Spinal cord (tissue), 10 donors: ENCODE results near the gene ZNF536. TPM values are rescaled to one million over a fixed set of nuclear protein-coding genes. Genes with fewer than 3 reads are reported as not detected.
"Not testable (repeated sequence)": the region's sequence is repeated elsewhere in the genome, so short reads cannot be mapped to it uniquely, and the experiment has no call there.

Experiments
- DNase-seq, 6 donors: peaks; one replicate each; pipeline versions ENCODE4 v3.0.0 to v3.0.0-alpha.2; 2013 to 2015; ENCODE audit warnings: low spot score in 6 of 6, low read depth in 4 of 6
- H3K27ac ChIP-seq: one replicate; pipeline ENCODE4 v1.5.1; 2013; ENCODE audit warnings: low read depth, low read length, control low read depth
- H3K27me3 ChIP-seq: one replicate; pipeline ENCODE4 v1.6.1; 2013; ENCODE audit warnings: low read length; ENCODE audit not compliant: control insufficient read depth, insufficient read depth
- H3K36me3 ChIP-seq: one replicate; pipeline ENCODE4 v1.6.1; 2013; ENCODE audit warnings: low read length; ENCODE audit not compliant: control insufficient read depth, insufficient read depth
- H3K4me1 ChIP-seq: one replicate; pipeline ENCODE4 v1.6.1; 2013; ENCODE audit warnings: low read length; ENCODE audit not compliant: control insufficient read depth, insufficient read depth
- H3K4me3 ChIP-seq: one replicate; pipeline ENCODE4 v1.5.1; 2013; ENCODE audit warnings: low read depth, low read length, control low read depth
- H3K9me3 ChIP-seq: one replicate; pipeline ENCODE4 v1.6.1; 2013; ENCODE audit warnings: low read length; ENCODE audit not compliant: control insufficient read depth, insufficient read depth
- WGBS: methylation state at CpG from one replicate; pipeline ENCODE4 v1.1.5; 2013; ENCODE audit warnings: missing lambda C conversion rate; ENCODE audit not compliant: insufficient coverage; 5-methylcytosine and 5-hydroxymethylcytosine counted together
- polyA plus RNA-seq, 2 donors: library from polyadenylated mRNA; unstranded; fragments of 120-200 nt; gene quantifications; one replicate each; pipeline ENCODE4 v1.2.1, GENCODE V29; 2013; ENCODE audit not compliant: insufficient read length in 2 of 2
- total RNA-seq, 2 donors: library from RNA; depleted of rRNA in 1 of 2; stranded (reverse); fragments of 120-200 nt in 1 of 2; fragments of >200 nt in 1 of 2; gene quantifications; one replicate each; pipeline versions ENCODE4 v1.2.3 to v1.2.4, GENCODE V29; 2013 to 2014
- donor health status: healthy.

The ZNF536 gene
- total and polyA plus RNA-seq, 4 donors: 26.2 to 41.1 (median 28.9) TPM

GRCh38 chr19:30403203-30403985 is 31.2 kb downstream of the ZNF536 start:
- peak overlapping the region; percentile 47 for H3K27ac ChIP-seq
- H3K36me3 ChIP-seq: no peaks in the 10 kb centered on the region
- peaks cover 7% of the 10 kb centered on the region for H3K4me1 ChIP-seq
- DNase-seq: peak in 2 of 6 donors; percentile 20 to 27
- H3K27me3 ChIP-seq: no peaks in the 10 kb centered on the region
- no peaks in the 10 kb centered on the region for H3K9me3 ChIP-seq
- no peak overlapping the region for H3K4me3 ChIP-seq
- WGBS: 62% methylated on average over 2 of the region's 12 CpGs

- H3K27ac ChIP-seq: no peak overlapping the region
- H3K27me3 ChIP-seq: no peaks in the 10 kb centered on the region
- peaks cover 7% of the 10 kb centered on the region for H3K4me1 ChIP-seq
- no peak overlapping the region for H3K4me3 ChIP-seq
- no peaks in the 10 kb centered on the region for H3K36me3 ChIP-seq
- peak in 2 of 6 donors; percentile 39 to 50 for DNase-seq
- no peaks in the 10 kb centered on the region for H3K9me3 ChIP-seq
- 70% methylated on average over 12 of the region's 13 CpGs for WGBS
These were observed 34.3 kb downstream of the ZNF536 start for GRCh38 chr19:30406220-30407067.

- DNase-seq: no peak
- Histone ChIP-seq H3K4me1 (peaks cover 7% of the 10 kb centered on the region), H3K4me3 (no peak overlapping the region), H3K9me3 (no peaks in the 10 kb centered on the region), H3K36me3 (no peaks in the 10 kb centered on the region), H3K27me3 (no peaks in the 10 kb centered on the region), H3K27ac (no peak overlapping the region)
- WGBS: 91% methylated on average over 7 of the region's 8 CpGs
These were observed 35.0 kb downstream of the ZNF536 start for GRCh38 chr19:30407068-30407709.

- Histone ChIP-seq H3K36me3 (no peaks in the 10 kb centered on the region), H3K27me3 (no peaks in the 10 kb centered on the region), H3K4me1 (peaks cover 3% of the 10 kb centered on the region), H3K9me3 (no peaks in the 10 kb centered on the region), H3K27ac (no peak overlapping the region), H3K4me3 (no peak overlapping the region)
- no peak for DNase-seq
- WGBS: 75% methylated on average over 2 of the region's 3 CpGs
These were observed 36.6 kb downstream of the ZNF536 start for GRCh38 chr19:30408734-30409301.

GRCh38 chr19:30411714-30412113 is 39.5 kb downstream of the ZNF536 start:
- Histone ChIP-seq H3K4me3 (no peak overlapping the region), H3K36me3 (no peaks in the 10 kb centered on the region), H3K27ac (no peak overlapping the region), H3K27me3 (no peaks in the 10 kb centered on the region), H3K9me3 (no peaks in the 10 kb centered on the region), H3K4me1 (no peaks in the 10 kb centered on the region)
- no CpG with 5 or more reads among the region's 1 CpG for WGBS
- no peak for DNase-seq

- no peaks in the 10 kb centered on the region for H3K9me3 ChIP-seq
- H3K4me1 ChIP-seq: peaks cover 5% of the 10 kb centered on the region
- no peak for DNase-seq
- H3K27ac ChIP-seq: no peak overlapping the region
- H3K4me3 ChIP-seq: no peak overlapping the region
- H3K27me3 ChIP-seq: no peaks in the 10 kb centered on the region
- WGBS: no CpG with 5 or more reads among the region's 2 CpGs
- H3K36me3 ChIP-seq: no peaks in the 10 kb centered on the region
These were observed 44.2 kb downstream of the ZNF536 start for GRCh38 chr19:30416375-30416774.

GRCh38 chr19:30417166-30417565 is 45.0 kb downstream of the ZNF536 start:
- not testable (repeated sequence) for H3K36me3 ChIP-seq, H3K4me1 ChIP-seq, H3K27me3 ChIP-seq, H3K4me3 ChIP-seq, H3K9me3 ChIP-seq, H3K27ac ChIP-seq, DNase-seq
- 100% methylated on average over 1 of the region's 4 CpGs for WGBS

GRCh38 chr19:30419568-30420180 is 47.5 kb downstream of the ZNF536 start:
- Histone ChIP-seq H3K27ac (no peak overlapping the region), H3K27me3 (no peaks in the 10 kb centered on the region), H3K36me3 (no peaks in the 10 kb centered on the region), H3K4me1 (peaks cover 5% of the 10 kb centered on the region), H3K9me3 (no peaks in the 10 kb centered on the region), H3K4me3 (no peak overlapping the region)
- WGBS: 66% methylated on average over 10 of the region's 15 CpGs
- peak in 1 of 6 donors; percentile 33 for DNase-seq

GRCh38 chr19:30420316-30420715 is 48.1 kb downstream of the ZNF536 start:
- no peaks in the 10 kb centered on the region for H3K9me3 ChIP-seq
- peak in 1 of 6 donors; percentile 74 for DNase-seq
- no peaks in the 10 kb centered on the region for H3K27me3 ChIP-seq
- H3K36me3 ChIP-seq: no peaks in the 10 kb centered on the region
- WGBS: no CpG with 5 or more reads among the region's 8 CpGs
- H3K4me1 ChIP-seq: peaks cover 5% of the 10 kb centered on the region
- H3K27ac ChIP-seq: no peak overlapping the region
- H3K4me3 ChIP-seq: no peak overlapping the region
